Nucleus accumbens (tissue), 56 donors: ENCODE results near the gene PHGDH.
"Not testable (repeated sequence)": the region's sequence is repeated elsewhere in the genome, so short reads cannot be mapped to it uniquely, and the experiment has no call there.

ENCODE experiments used
- DNase-seq, 56 donors: peaks; one replicate each; lab custom pipeline; 2025; lab: John Stamatoyannopoulos, UW

PHGDH gene

DNA sequence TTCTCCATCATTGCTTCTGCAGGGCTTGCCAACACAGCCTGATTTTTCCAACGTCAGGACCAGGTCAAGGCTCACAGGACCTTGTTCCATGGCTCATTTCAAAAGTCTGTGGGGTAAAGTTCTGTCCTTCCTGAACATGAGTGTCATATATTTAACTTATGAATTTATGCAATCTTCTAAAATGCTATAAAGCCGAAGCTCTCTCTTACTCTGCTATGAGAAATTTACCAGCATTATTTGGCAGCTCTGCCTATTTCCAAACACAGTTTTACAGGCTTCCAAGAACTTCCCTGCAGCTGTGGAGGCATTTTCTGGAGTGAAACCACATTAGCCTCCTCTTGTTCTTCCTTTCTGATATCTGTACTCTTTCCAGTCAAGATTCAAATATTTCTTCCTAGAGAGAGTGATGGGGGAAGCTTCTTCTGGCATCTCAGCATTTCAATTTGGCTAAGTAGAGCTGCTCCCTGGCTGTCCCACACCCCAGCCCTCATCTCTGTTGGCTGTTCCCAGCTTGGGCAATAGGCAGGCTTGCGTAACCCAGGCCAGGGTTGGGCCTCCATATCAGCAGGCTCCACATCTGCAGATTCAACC is 72.6 kb downstream of the PHGDH start:
- DNase-seq = no peak

DNA sequence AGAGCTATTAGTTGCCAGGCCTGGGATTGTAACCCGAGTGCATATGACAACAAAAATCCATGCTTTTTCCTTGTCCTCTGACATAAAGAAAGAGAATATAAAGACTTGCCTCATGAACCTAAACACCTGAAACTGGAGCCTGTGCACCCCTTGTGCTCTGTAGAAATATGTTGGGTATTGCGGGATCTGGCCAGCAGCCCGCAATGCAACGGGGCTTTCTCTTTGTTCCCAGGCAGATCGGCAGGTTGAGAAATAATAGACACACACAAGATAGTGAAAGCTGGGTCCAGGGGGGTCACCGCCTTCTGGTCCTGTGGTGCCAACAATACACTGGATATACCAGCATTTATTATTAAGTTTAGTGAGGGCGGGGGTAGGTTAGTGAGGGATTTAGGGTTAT is 74.3 kb downstream of the PHGDH start:
- DNase-seq = not testable (repeated sequence)

DNA sequence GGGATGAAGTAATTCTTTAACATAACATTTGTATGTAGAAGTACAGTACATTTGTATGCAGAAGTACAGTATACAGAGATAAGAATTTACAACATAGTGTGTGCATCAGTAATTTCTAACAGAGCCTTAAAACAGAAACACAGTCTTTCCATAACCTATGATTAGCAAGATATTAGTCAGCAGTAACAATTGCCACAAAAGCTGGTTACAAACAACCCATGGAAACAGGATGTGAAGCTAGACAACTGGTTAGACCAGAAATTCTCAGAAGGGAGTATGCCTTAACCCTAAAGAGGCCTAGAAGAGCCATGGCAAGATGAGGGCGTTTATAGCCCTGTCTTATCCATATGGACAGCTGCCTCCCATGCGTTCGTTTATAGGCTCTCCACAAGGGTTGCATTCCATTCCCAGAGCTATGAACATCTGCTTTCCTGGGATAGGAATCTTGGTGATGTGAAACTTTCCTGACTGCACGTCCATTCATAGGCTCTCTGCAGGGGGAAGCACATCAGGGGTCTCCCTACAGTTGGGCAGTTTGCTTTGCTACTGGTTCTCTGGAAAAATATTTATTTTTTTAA is 74.8 kb downstream of the PHGDH start:
- DNase-seq = not testable (repeated sequence)

DNA sequence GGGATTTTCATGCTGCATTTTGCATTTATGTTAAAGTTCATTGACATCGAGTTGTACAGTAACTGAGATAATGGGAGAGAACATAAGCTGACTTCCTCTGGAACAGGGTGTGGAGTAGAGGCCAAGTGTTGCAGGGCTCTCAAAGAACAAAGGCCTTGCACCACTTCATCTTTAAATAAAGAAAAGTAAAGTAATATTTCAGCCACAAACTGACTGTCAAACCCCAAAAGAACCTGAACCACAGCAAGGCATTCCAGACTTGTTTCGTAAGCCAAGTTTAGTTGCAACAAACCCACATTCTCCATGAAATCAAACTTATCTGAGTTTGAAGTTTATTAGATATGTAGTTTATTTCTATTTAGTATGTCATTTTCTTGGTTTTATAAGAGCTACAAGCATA is 76.0 kb downstream of the PHGDH start:
- DNase-seq = no peak

DNA sequence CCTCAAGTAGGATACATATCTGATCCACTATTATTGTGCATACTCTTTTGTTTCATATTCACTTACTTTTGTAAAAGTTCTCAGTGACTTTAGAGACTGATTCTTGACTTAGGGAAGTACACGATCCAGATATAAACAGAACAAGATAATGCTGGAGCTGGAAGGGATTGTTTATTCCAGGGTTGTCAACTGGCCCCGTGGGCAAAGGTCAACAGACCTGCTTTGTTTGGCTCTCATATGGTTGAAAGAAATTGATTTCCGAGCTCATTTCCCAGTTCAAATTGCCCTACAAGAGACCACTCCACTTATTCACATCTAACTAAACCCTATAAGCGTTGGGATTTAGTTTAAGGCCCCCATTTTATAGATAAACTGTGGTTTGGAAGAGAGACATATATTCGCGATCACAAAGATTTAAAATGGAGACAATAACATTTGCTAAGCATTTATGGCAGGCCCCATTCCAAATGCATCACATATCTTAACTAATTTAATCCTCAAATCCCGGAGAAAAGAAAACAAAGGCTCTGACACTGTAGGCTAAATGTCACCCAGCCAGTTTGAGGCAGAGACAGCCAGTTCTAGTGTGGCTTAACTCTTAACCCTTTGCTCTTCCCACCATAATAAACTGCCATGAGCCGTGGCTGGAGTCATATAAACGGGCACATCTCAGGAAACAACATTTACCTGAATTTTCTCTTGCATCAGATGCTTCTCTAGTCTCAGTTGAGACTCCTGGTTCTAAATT is 78.9 kb downstream of the PHGDH start:
- no peak for DNase-seq

DNA sequence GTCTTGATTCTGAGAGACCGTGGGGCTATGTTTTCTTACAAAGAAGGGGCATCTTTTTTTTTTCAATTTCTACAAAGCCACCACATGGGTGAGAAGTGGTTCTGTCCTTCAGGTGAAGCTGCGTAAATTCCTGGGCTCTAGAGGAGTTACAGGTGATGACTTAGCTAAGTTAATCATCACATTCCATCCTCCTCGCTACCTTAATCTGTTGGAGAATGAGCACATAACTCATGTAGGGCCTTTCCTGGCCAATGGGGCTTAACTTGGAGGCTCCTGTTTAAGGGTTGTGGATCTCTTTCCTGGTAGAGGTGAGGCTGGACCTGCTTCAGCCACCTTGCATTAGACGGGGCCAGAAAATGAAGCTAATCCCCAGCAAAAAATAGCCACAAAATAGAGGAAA is 79.6 kb downstream of the PHGDH start:
- no peak for DNase-seq
